Stimulated activated CD4-positive, alpha-beta T cell treated with anti-CD3 and anti-CD28 coated beads, Interleukin-1b, Interleukin-23, amount 100 ng/mL, for 4 hours (primary cell): ENCODE measurements around the gene NECTIN4.
A peak's percentile ranks its signal among the peaks of the same experiment; 100 is the strongest.
"Not testable (repeated sequence)": the region's sequence is repeated elsewhere in the genome, so short reads cannot be mapped to it uniquely, and the experiment has no call there.

Experiments
- DNase-seq, 2 donors: peaks; one replicate each; pipeline ENCODE4 v3.0.0-alpha.2; 2020; ENCODE audit warnings: low read depth in 2 of 2

The NECTIN4 gene

DNA sequence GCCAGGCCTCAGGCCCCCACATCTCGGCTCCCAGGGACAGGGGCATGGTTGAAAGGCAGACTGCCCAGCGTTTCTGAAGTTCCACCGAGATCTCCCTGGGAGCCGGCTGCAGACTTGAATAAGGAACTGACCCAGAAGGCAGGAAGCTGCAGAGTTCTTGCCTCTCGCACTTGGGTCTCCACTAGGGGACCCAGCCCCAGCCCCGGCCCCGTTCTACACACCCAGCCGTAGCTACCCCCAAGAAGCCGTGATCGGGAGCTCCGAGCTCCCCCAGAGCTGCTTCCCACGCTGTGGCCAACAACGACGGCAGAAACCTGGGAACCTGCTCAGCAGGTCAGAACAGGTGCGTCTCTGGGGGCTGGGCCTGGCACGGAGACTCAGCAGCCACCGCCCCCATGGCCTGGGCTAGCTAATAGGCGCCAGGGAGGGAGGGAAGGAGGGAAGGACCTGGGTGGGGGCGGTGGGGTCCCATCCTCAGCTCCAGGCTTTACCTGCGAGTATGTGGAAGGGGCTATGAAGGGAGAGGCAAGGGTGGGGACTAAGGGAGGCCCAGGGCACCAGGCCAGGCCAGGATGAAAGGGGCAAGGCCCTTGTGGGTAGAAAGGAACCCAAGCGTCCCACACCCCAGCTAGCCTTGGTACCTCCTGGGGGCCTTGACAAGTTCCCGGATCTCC lies at the start of gene NECTIN4:
Gene NECTIN4, minus strand, starts transcription at position 308 of the 674 bp plus-strand sequence. Its CDS starts 262 bp downstream, at position 46.
- no peak for DNase-seq

DNA sequence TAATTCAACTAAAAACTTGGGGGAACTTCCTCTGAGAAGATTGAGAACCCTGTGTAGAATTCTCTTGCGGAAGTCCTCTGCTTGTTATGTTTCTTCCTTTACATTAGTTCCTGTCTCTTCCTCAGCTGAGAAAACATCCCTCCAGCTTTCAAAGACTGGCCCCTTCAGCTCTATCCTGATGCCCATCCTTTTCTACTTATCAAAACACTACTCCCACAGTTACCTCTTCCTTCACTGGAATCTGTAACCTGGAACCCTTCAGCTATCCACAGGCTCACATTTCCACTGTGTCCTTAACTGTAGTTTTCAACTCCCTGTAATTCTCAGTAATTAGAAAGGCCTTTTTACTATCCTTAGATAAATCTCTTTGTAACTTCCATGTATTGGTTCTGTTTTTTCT lies 49.1 kb upstream of the NECTIN4 start:
- DNase-seq: no peak

DNA sequence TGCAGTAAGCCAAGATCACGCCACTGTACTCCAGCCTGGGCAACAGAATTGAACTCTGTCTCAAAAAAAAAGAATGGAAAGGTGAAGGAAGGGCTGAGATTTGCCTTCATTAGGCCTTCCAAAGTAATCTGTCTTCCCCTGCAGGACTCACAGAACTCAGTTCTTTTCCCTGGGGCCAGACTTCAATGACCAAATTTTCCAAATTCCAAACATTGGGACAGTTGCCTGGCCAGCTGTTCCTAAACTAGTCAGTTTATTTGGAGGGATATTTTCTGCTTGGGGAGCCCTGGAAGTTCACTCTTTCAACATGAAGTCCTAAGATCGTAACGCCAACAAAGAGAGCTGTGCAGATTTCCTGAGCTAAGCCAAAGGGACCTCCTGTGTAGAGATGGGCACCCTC lies 48.5 kb upstream of the NECTIN4 start:
- DNase-seq: no peak

DNA sequence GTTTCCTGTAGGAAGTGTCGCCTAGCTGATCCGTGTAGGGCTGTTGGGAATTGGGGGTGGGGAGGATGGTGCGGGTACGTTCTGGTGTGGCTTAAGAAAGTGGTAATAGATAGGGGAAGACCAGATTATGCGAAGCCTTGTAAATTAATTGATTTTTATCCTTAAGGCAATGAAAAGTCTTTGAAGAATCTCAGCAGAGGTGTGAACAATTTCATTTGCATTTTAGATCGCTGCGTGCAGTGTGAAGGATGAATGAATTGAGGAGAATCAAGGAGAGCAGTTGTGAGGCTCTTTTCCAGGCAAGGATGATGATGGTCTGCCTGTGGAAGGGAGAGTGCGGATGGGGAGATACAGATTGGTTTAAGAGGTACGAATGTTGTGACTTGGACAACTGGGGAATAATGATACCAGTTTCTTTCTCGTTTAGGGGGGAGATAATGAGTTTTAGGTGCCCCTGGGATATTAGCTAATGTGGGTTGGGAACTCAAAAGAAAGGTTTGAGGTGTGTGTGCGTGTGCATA lies 43.9 kb upstream of the NECTIN4 start:
- no peak for DNase-seq

DNA sequence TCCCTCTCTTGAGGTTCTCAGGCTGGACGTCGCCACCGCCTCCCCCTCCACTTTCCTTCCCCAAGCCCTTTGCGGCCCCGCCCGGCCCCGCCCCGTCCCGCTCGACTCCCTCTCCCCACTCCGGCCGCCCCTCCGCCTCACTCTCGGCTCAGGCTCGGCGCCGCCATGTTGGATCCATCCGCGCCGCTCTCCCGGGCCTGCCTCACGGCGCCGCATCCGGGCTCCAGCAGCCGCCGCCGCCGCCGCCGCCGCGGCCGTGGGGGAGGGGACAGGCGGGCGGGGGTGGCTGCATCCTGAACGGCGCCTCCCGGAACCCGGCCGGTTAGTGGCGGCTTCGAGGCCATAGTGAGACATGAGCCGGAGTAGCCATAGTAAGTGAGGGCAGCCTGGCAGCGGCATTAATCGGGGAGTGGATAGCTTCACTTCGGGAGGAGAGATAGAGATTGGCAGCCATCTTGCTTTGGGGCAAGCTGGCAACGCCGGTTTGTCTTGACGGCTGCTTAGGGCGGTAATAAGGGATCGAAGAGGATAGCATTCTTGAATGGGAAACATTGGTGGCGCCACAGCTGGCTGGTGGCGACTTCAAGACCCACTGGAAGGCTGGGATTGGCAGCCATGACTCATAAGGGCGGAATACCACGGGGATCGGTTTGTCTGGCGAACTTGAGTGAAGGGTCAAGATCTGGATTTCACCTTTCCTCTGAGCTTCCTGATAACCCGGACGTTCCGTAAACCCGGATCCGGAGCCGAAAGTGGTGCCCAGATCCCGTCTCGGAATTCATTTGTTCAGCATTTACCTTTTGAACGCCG lies 43.3 kb upstream of the NECTIN4 start, which contains the start of gene DEDD:
Gene DEDD, minus strand, starts transcription at position 258 of the 810 bp plus-strand sequence. CDS start 8,205 bp downstream, outside the sequence.
- peak; percentile 84 to 87 for DNase-seq

DNA sequence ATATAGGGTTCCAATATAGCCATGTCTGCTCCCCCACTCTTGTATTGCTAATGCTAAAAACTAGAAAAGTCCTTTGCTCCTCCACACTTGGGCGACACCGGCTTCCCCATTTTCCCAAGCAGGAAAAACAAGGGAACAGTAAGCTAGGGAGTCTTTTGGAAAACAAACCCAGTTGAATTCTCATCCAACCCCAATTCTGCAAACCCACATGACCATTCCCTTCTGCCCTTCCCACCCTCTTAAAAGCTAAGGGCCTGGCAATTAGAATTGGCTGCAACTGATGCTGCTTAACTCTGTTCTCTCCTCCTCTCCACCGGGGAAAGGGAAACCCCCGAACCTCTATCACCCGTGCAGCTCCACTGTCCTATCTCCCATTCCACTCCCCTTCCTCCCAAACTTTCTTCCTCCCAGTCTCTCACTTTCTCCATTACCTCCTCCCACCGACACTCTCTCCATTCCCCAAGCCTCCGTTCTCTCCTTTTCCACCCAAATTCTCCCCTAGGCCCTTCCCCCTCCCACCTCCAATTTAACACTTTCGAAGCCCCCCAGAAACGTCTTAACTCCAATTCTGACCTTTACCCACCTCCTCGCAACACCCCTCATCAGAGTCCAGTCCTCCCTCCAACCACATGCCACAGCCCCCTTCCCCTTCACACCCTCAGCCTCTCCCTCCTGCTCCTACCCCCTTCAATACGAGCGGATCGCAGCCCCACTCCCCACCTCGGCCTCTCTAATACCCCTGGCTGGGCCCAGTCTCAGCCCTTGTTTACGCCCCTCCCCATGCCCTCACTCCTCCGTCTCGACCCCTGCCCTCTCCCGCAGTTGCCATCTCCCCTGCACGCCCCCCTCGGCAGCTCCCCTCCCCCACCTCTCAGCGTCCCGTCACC lies 42.4 kb upstream of the NECTIN4 start:
- DNase-seq: no peak

DNA sequence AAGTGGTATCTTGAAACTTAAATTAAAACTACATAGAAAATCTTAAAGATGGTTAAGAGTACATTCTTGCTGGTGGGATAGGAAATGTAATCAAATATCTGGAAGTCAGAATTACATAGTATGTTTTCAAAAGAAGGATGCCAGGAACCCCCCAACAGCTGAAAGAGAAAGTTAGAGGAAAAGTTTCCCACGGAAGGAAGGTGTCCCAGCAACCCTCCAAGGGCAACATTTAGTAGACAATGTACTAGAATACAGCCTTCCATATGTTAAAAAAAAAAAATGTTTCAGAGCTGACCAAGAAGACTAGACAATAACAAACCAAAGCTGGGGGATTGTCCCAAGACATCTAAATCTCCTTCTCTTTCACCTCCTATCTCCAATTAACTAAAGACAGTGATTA lies 40.9 kb upstream of the NECTIN4 start:
- DNase-seq: no peak

DNA sequence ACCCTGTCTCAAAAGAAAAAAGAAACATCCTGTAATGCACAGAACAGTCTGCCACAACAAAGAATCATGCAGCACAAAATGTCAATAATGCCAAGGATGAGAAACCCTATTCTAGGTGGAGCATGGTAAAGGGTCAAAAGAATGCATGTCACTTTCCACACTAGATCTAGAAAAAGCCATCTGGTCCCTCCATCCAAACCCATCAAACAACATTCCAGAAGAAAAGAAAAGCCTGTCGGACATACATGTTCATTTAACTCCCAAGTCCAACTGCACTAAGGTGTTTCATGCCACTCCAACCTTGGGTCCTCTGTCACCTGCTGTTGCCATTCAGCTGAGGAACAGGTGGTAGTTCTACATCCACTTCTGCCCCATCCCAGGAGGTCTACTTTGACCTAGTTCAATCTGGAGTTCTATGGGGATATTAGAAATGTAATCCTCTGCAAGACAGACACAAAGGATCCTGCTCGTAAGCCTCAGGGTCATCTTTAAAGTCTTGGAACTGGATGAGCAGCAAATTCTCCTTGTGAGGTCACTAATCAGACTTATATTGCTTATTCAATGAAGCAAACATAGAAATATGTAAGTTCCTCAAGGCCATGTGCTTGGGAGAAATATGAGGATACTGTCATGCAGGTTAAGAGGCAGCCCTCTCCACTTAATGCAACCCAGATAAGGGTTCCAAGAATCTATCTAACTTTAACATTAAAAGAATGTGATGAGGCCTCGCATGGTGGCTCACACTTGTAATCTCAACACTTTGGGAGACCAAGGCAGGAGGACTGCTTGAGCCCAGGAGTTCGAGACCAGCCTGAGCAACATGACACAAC lies 39.4 kb upstream of the NECTIN4 start:
- DNase-seq: no peak

DNA sequence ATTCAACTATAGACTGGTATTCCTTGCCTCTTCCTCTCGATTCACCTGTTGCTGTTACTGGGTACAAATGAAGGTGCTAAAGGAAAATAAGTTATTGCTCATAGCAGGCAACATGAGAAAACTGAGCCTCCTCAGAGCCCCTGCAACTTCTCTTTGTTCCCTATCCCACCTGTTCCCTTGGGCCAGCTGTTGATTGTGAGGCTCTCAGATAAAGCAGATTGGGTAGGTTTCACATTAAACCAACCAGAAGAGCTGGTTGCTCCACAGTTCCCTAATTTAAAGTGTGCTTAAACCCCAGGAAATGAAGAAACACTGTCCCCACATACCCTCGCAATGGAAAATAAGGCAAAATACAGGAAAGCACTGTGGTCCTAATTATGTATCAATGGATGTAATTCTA lies 38.3 kb upstream of the NECTIN4 start:
- no peak for DNase-seq

DNA sequence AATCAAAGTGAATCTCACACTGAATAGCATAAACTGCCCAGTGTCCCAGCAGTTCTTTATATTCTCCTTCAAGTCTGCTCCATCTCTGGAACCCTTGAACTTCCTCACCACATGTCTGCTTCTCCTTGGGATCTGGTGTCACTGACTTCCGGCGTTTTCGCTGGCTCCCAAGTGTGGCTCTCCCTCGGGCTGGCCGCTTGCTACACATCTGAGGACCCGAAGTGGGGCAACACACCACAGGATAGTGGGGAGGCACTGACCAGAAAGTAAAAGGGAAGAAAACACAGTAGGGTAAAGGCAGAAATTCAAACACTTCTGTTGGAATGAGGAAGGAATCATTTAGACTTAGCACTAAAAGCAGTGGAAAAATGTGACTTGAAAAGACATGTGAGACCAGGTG lies 33.6 kb upstream of the NECTIN4 start:
- DNase-seq: no peak

DNA sequence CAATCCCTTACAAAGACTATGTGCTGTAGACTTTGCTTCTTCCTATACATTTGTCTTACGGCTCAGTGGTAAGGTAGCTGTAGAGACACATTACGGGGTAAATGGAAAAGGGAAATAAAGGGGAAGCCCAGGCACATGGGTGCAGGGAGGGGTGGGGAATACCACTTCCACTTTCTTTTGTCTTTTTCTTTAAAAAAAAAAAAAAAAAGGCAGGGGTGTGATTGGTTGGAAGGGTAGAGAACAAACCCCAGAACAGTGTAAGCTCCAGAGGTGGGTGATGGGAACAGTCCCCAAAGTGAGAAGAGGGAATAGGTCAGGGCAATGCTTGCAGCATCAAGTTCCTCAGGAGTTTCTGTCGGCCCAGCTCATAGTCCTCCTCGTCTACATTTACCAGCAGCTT lies 32.5 kb upstream of the NECTIN4 start:
- no peak for DNase-seq

DNA sequence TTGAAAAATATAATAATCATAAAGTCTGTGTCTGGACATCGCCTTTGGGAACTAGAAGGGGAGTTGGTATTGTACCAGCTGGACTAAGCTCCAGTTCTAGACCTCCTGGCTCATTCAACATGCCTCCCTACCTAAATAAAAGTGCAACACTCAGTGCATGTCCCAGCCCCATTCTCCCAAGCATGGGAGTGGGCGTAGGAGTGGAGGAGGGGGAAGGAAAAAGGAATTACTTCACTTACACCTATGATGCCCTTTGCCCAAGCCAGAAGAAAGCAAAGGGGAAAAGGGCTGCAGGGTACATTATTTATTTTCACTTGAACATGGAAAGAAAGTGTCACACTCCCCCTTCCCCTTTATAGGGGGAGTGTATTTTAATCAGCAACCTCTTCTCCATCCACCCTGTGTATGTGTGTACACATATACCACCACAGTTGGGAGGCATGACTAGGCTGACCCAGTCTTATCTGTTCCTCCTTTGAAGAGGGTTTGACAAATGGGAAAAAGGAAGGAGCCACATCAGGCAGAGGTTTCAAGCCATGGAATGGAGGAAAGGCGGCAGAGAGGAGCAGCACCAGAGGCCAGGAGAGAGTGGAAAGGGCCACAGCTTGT lies 31.8 kb upstream of the NECTIN4 start:
- no peak for DNase-seq

DNA sequence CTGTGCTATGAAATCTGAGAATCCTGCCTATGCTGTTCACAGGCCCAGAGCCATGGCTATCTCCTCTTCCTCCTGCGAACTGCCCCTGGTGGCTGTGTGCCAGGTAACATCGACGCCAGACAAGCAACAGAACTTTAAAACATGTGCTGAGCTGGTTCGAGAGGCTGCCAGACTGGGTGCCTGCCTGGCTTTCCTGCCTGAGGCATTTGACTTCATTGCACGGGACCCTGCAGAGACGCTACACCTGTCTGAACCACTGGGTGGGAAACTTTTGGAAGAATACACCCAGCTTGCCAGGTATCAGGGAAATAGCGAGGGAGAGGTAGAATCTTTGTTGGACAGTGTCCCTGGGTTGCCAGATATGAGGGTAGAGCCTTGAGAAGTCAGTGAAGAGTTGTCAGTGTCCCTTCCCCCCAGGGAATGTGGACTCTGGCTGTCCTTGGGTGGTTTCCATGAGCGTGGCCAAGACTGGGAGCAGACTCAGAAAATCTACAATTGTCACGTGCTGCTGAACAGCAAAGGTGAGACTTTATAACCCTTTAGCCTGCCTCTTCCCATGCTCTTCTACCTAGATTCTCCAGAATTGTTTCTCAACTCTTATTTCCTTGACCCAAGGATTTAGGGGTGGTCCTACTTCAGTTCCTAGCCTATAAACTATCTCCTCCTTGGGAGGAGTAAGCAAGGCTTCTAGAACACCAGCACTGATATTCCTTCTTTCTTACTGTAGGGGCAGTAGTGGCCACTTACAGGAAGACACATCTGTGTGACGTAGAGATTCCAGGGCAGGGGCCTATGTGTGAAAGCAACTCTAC lies 29.9 kb upstream of the NECTIN4 start:
- peak; percentile 29 to 45 for DNase-seq

DNA sequence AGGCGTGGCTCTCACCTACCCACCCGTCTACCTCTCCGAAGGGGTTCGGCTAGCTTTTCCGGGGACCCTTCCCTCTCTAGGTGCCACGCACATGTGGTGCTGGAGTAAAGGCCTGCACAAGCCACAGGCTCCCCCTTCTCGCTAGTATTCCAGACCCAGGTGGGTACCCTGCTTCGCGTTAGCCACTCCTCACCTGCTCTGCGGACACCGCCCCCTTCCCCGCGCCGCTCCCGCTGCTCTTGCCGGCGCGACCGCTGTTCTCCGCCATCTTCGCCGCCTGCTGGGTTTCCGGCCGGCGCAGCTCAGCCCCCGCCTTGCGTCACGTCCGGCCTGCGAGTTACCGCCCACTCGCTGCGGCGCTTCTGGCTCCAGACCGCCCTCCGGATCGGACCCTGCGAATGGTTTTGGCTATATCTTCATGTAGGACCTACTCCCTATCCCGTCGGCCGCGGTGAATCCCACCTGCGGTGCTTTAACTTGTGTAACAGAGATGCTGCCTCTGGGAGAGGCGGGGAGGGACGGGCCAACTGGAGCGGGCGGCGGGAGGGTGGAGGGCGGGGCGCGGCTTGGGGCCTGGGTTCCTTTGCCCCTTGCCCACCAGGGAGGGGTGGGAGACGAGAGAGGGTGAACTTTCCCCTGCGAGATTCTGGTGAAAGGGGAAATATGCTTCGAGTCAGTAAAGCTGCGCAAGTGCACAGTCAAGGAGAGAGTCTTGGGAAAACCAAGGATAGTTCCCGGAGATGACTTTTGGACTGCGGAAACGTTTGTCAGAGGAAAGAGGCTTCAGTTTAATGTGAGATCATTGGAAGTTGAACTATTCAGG lies 28.6 kb upstream of the NECTIN4 start, which contains the start of the genes NIT1 and PFDN2:
Gene NIT1, plus strand, starts transcription at position 347 of the 823 bp plus-strand sequence. Its CDS starts 72 bp downstream, at position 419.
Gene PFDN2, minus strand, starts transcription at position 279 of the 823 bp plus-strand sequence. Its CDS starts 11 bp downstream, at position 268.
- peak; percentile 72 to 80 for DNase-seq

DNA sequence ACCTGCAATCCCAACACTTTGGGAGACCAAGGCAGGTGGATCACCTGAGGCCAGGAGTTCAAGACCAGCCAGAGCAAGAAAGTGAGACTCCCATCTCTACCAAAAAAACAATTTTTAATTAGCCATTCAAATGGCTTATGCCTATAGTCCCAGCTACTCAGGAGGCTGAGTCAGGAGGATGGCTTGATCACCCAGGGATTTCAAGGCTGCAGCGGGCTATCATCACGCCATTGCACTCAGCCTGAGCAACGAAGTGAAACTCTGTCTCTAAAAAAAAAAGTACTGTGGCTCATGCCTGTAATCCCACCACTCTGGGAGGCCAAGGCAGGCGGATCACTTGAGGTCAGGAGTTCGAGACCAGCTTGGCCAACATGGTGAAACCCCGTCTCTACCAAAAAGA lies 26.6 kb upstream of the NECTIN4 start:
- DNase-seq: not testable (repeated sequence)

DNA sequence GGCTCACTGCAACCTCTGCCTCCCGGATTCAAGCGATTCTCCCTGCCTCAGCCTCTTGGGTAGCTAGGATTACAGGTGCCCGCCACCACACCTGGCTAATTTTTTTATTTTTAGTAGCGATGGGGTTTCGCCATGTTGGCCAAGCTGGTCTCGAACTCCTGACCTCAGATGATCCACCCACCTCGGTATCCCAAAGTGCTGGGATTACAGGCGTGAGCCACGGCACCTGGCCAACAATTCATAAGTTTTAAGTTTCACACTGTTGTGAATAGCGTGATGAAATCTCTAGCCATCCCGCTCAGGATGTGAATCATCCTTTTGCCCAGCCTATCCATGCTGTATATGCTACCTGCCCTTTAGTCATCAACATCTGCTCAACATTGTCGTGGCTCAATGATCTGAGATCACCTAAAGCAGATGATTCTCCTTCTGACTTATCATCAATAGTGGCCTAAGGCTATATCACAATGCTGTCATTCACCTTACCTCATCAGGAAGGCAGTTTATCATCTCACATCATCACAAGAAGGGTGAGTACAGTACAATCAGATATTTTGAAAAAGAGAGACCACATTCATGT lies 25.9 kb upstream of the NECTIN4 start:
- no peak for DNase-seq

DNA sequence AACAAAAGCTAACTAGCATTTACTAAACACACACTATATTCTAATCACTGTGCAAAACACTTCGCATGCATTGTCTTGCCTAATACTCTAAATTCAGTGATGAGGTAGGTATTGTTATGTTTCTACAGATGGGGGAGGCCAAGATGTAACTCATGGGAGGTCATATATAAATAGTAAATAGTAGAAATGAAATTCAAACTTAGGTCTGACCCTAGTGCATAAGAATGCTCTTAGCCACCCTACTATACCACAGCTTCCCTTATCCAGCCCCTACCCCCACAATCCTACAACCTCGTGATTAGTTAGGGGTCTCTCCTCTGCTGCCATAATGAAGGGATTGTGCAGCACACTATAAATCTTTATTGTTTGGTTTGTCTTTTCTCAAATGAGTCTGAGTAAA lies 25.2 kb upstream of the NECTIN4 start:
- DNase-seq: no peak

DNA sequence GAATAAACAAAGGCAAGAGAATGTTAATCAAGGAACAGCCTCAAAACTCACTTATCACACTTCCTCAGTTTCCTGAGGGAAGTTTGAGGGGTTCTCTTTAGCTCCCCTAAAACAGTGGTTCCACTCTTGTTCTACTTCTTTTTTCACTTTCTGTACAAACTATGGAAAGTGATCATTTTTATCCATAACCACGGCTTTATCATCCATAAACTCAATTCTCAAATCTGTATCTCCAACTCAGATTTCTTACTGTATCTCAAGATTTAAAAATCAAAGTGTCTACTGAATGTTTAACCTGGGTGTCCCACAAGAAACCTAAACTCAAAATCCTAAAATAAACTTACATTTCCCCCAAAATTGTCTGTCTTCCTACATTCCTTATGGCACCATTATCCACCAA lies 24.6 kb upstream of the NECTIN4 start:
- no peak for DNase-seq
